Fibroblast of lung (primary cell): ENCODE measurements around the gene CDKAL1.

Source experiments
- CTCF ChIP-seq, 2 donors: IDR thresholded peaks in 1 of 2; conservative IDR thresholded peaks in 1 of 2; 1 replicate in 1 of 2; 2 replicates in 1 of 2; pipeline ENCODE4 v1.5.1; 2011 to 2012; ENCODE audit warnings: low read length in 2 of 2, control low read depth in 1 of 2, inconsistent platforms in 1 of 2, low read depth in 1 of 2, mild to moderate bottlenecking in 1 of 2
- EZH2 ChIP-seq: IDR thresholded peaks from 2 replicates; pipeline ENCODE4 v1.5.1; 2012; ENCODE audit warnings: low read length, control low read depth, mild to moderate bottlenecking; ENCODE audit errors: missing control alignments

- no peak for TF ChIP-seq CTCF (conservative IDR thresholded peaks at IDR 0.05 in 1 of 2, IDR thresholded peaks at IDR 0.05 in 1 of 2; ENCODE audit: low read depth in 1 of 2, low read length in 2 of 2)
- TF ChIP-seq EZH2 = no peak
These were observed 123.8 kb downstream of the CDKAL1 start for GRCh38 chr6:20658053-20658452.
